Heart left ventricle (tissue), 16 donors: ENCODE measurements around the gene NDUFS3. TPM values are rescaled to one million over a fixed set of nuclear protein-coding genes. Genes with fewer than 3 reads are reported as not detected.

Experiments used
- ATAC-seq, 4 donors: fragments of 200-7000 bp; cut with Tn5 transposase; one replicate each; pipeline ENCODE4 v1.9.1; 2020 to 2022; ENCODE audit warnings: moderate library complexity in 4 of 4, mild to moderate bottlenecking in 3 of 4, moderate number of reproducible peaks in 1 of 4
- DNase-seq, 5 donors: peaks; one replicate each; pipeline ENCODE4 v3.0.0-alpha.2; 2020
- H3K27ac ChIP-seq, 12 donors: fragments of 200-600 bp; sonication (generic) in 4 of 12; one replicate each; pipeline versions ENCODE4 v1.5.0 to v1.8.0; 2016 to 2022; ENCODE audit warnings: mild to moderate bottlenecking in 2 of 12
- H3K27me3 ChIP-seq, 9 donors: fragments of 200-600 bp; sonication (generic) in 2 of 9; one replicate each; pipeline versions ENCODE4 v1.5.1 to v1.8.0; 2016 to 2022; ENCODE audit warnings: mild to moderate bottlenecking in 3 of 9
- H3K36me3 ChIP-seq, 9 donors: fragments of 200-600 bp; sonication (generic) in 2 of 9; one replicate each; pipeline versions ENCODE4 v1.5.0 to v1.8.0; 2018 to 2022; ENCODE audit warnings: mild to moderate bottlenecking in 2 of 9
- H3K4me1 ChIP-seq, 12 donors: fragments of 200-600 bp; sonication (generic) in 4 of 12; one replicate each; pipeline versions ENCODE4 v1.5.0 to v1.8.0; 2016 to 2022; ENCODE audit warnings: mild to moderate bottlenecking in 3 of 12
- H3K4me3 ChIP-seq, 12 donors: fragments of 200-600 bp; sonication (generic) in 4 of 12; one replicate each; pipeline versions ENCODE4 v1.5.0 to v1.8.0; 2017 to 2022; ENCODE audit warnings: mild to moderate bottlenecking in 9 of 12, moderate library complexity in 4 of 12
- H3K9me3 ChIP-seq, 12 donors: fragments of 200-600 bp; sonication (generic) in 4 of 12; one replicate each; pipeline versions ENCODE4 v1.5.0 to v1.8.0; 2016 to 2022; ENCODE audit warnings: mild to moderate bottlenecking in 1 of 12
- CTCF ChIP-seq, 12 donors: fragments of 200-600 bp; sonication (generic) in 4 of 12; IDR thresholded peaks; one replicate each; pipeline versions ENCODE4 v1.5.0 to v1.8.0; 2018 to 2022; ENCODE audit warnings: antibody characterized with exemption in 12 of 12, mild to moderate bottlenecking in 5 of 12
- POLR2A ChIP-seq, 2 donors: fragments of 450-650 bp; IDR thresholded peaks; one replicate each; pipeline ENCODE4 v1.6.1; 2017; ENCODE audit warnings: antibody characterized with exemption in 2 of 2, mild to moderate bottlenecking in 2 of 2, moderate library complexity in 2 of 2
- WGBS, 4 donors: extraction: QIAGEN DNeasy Blood & Tissue Kit in 2 of 4; methylation state at CpG; one replicate each; pipeline versions ENCODE4 v1.1.5 to v1.1.7; 2013 to 2018; 5-methylcytosine and 5-hydroxymethylcytosine counted together
- intact Hi-C, 10 donors: fragments of 100-400 bp; cut with DNase I; formaldehyde crosslinking; loops; one replicate each; pipeline versions ENCODE4 v1.11.1 to v1.14.2; 2022
- polyA plus RNA-seq, 2 donors: library from polyadenylated mRNA; stranded (reverse); fragments of 200-250 nt; gene quantifications; one replicate each; pipeline ENCODE4 v1.2.3, GENCODE V29; 2013
- total RNA-seq, 9 donors: library from RNA; depleted of rRNA in 2 of 9; stranded (reverse); fragments of >200 nt in 2 of 9; fragmentation: NEBNext Ultra II Directional in 3 of 9; extraction: Animal tissue kit (Norgen Biotek cat#: 25700) in 3 of 9; gene quantifications; one replicate each; pipeline versions ENCODE4 v1.1.0 to v1.2.4, GENCODE V29; 2016 to 2023
- donor health status: ischemic (EF 13 %, LVEDD 7.1; RV severe dilation, severe dysfunction).
- donor health status: healthy with polysubstance abuse.
- donor health status: DM: no; HTN: yes; CAD: no.
- donor health status: DM: no; HTN: no; CAD: no.
- donor health status: ischemic (EF 25% LVEDD 6.9; RV normal size, moderate dysfunction).
- donor health status: ischemic (EF 25% LVEDD 5.7; RV mildly dilated, moderate dysfunction).
- donor health status: healthy.
- donor health status: DM: yes; HTN: yes; CAD: no.
- donor health status: ischemic (EF 35%, LVEDD 5.7; RV mildly dilated, moderate dysfunction).
- donor health status: nonischemic (EF 11% LVEDD 7.7; RV severe dilation, severe dysfunction).
- donor health status: DM: yes; HTN: yes; CAD: no.
- donor health status: PGD.
- donor health status: ischemic (EF 29% LVEDD 5.4; RV normal size, mild dysfunction).
- donor health status: nonischemic (EF 23%, LVEDD 6.1; RV moderate dilation, normal function).

NDUFS3 gene
- total and polyA plus RNA-seq, 11 donors = 134 to 478 (median 236) TPM

- 68 to 89% (median 78%) methylated on average over 11 to 14 of the region's 14 CpGs for WGBS, 4 donors
- intact Hi-C loops = no loop called here
- Histone ChIP-seq H3K4me1 (peaks cover 0 to 26% (median 11%) of the 10 kb centered on the region in 12 donors), H3K27ac (peak overlapping the region in 2 of 12 donors; percentile 14 to 60), H3K36me3 (peaks cover 0 to 25% (median 24%) of the 10 kb centered on the region in 9 donors), H3K9me3 (no peaks in the 10 kb centered on the region), H3K4me3 (peak overlapping the region in 1 of 12 donors; percentile 38), H3K27me3 (peaks cover 0 to 28% (median 8%) of the 10 kb centered on the region in 9 donors)
- DNase-seq (peak in 4 of 5 donors; percentile 52 to 80 (median 66)), ATAC-seq (peak in 3 of 4 donors; percentile 21 to 72 (median 62))
- TF ChIP-seq CTCF (IDR thresholded peaks at IDR 0.05) (no peak), POLR2A (IDR thresholded peaks at IDR 0.05) (no peak)
These were observed 9.0 kb downstream of the NDUFS3 start for GRCh38 chr11:47587723-47588326.

GRCh38 chr11:47589118-47589517, 10.2 kb downstream of the NDUFS3 start:
- H3K27ac ChIP-seq = peak overlapping the region in 2 of 12 donors; percentile 48 to 75

GRCh38 chr11:47589584-47589976, 10.7 kb downstream of the NDUFS3 start:
- intact Hi-C loops = no loop called here
- DNase-seq (no peak), ATAC-seq (peak in 1 of 4 donors; percentile 4)
- Histone ChIP-seq H3K27me3 (peaks cover 0 to 46% (median 25%) of the 10 kb centered on the region in 9 donors), H3K4me3 (peak overlapping the region in 11 of 12 donors; percentile 9 to 57 (median 44)), H3K9me3 (no peaks in the 10 kb centered on the region), H3K4me1 (peaks cover 0 to 38% (median 15%) of the 10 kb centered on the region in 12 donors), H3K36me3 (peaks cover 0 to 8% (median 6%) of the 10 kb centered on the region in 9 donors), H3K27ac (peak overlapping the region in 3 of 12 donors; percentile 13 to 75 (median 48))
- TF ChIP-seq CTCF (IDR thresholded peaks at IDR 0.05) (no peak), POLR2A (IDR thresholded peaks at IDR 0.05) (no peak)
- WGBS, 4 donors = 37 to 60% (median 52%) methylated on average over 31 to 51 of the region's 51 CpGs

More at GRCh38 chr11:47589118-47589517, 10.2 kb downstream of the NDUFS3 start:
- Histone ChIP-seq H3K4me3 (peak overlapping the region in 8 of 12 donors; percentile 21 to 57 (median 46)), H3K4me1 (peaks cover 0 to 33% (median 15%) of the 10 kb centered on the region in 12 donors), H3K36me3 (peaks cover 0 to 12% (median 11%) of the 10 kb centered on the region in 9 donors), H3K9me3 (no peaks in the 10 kb centered on the region), H3K27me3 (peaks cover 0 to 41% (median 21%) of the 10 kb centered on the region in 9 donors)
- intact Hi-C loops = no loop called here
- TF ChIP-seq CTCF (IDR thresholded peaks at IDR 0.05) (no peak), POLR2A (IDR thresholded peaks at IDR 0.05) (no peak)
- DNase-seq (no peak), ATAC-seq (no peak)
- whole genome bisulfite sequencing, 4 donors = 86 to 90% (median 88%) methylated on average over 9 to 11 of the region's 11 CpGs
